Thymus (tissue), 14 donors: ENCODE measurements around the gene MAGEB16. TPM values are rescaled to one million over a fixed set of nuclear protein-coding genes. Genes with fewer than 3 reads are reported as not detected.

ENCODE experiments used
- DNase-seq, 9 donors: peaks; one replicate each; pipeline ENCODE4 v3.0.0-alpha.2; 2013; ENCODE audit warnings: low spot score in 9 of 9, low read depth in 6 of 9, missing footprints in 1 of 9
- H3K27ac ChIP-seq, 2 donors: one replicate each; pipeline ENCODE4 v1.5.1; 2013; ENCODE audit warnings: control low read depth in 1 of 2, low read depth in 1 of 2, low read length in 1 of 2, mild to moderate bottlenecking in 1 of 2, moderate library complexity in 1 of 2
- H3K27me3 ChIP-seq, 2 donors: one replicate each; pipeline ENCODE4 v1.5.1; 2013; ENCODE audit warnings: low read length in 1 of 2; ENCODE audit not compliant: control insufficient read depth in 2 of 2, insufficient read depth in 1 of 2
- H3K36me3 ChIP-seq, 2 donors: one replicate each; pipeline ENCODE4 v1.5.1; 2013; ENCODE audit warnings: low read length in 1 of 2, mild to moderate bottlenecking in 1 of 2, moderate library complexity in 1 of 2; ENCODE audit not compliant: control insufficient read depth in 2 of 2, insufficient read depth in 2 of 2
- H3K4me1 ChIP-seq, 2 donors: one replicate each; pipeline ENCODE4 v1.5.1; 2013; ENCODE audit warnings: low read length in 2 of 2; ENCODE audit not compliant: control insufficient read depth in 2 of 2, insufficient read depth in 2 of 2
- H3K4me3 ChIP-seq, 2 donors: one replicate each; pipeline ENCODE4 v1.5.1; 2013; ENCODE audit warnings: low read length in 2 of 2, control low read depth in 1 of 2, mild to moderate bottlenecking in 1 of 2
- H3K9me3 ChIP-seq, 2 donors: one replicate each; pipeline ENCODE4 v1.5.1; 2013; ENCODE audit warnings: low read length in 1 of 2, mild to moderate bottlenecking in 1 of 2; ENCODE audit not compliant: control insufficient read depth in 2 of 2, insufficient read depth in 1 of 2
- WGBS: extraction: QIAGEN DNeasy Blood & Tissue Kit; methylation state at CpG from one replicate; pipeline ENCODE4 v1.1.7; 2013; 5-methylcytosine and 5-hydroxymethylcytosine counted together
- long read RNA-seq, 10 donors: transcript quantifications; one replicate each; lab custom pipeline, GENCODE V29; 2026
- polyA plus RNA-seq: library from polyadenylated mRNA; stranded (reverse); fragments of 200-250 nt; gene quantifications from one replicate; pipeline ENCODE4 v1.2.3, GENCODE V29; 2013
- total RNA-seq: library from RNA; stranded (reverse); fragments of 120-200 nt; gene quantifications from one replicate; pipeline ENCODE4 v1.2.4, GENCODE V29; 2013
- donor health status: healthy.

The MAGEB16 gene
- total RNA-seq (not detected), polyA plus RNA-seq (not detected)
- long read RNA-seq, donor 1 = 0 reads
- long read RNA-seq, donor 2 = 0 reads
- long read RNA-seq, donor 3 = 0 reads
- long read RNA-seq, donor 4 = 0 reads
- long read RNA-seq, donor 5 = 0 reads
- long read RNA-seq, donor 6 = 0 reads
- long read RNA-seq, donor 7 = 0 reads
- long read RNA-seq, donor 8 = 0 reads
- long read RNA-seq, donor 9 = 0 reads
- long read RNA-seq, donor 10 = 0 reads

- no peak within 1 kb of the TSS for H3K27ac ChIP-seq
- WGBS = 97% methylated on average over 15 of the region's 15 CpGs
- H3K4me3 ChIP-seq = no peak within 1 kb of the TSS
- H3K9me3 ChIP-seq = no peaks in the 10 kb centered on the region
- DNase-seq = no peak
- no peaks in the 10 kb centered on the region for H3K36me3 ChIP-seq
- no peaks in the 10 kb centered on the region for H3K4me1 ChIP-seq
- H3K27me3 ChIP-seq = no peaks in the 10 kb centered on the region
These were observed at the start of gene MAGEB16 for GRCh38 chrX:35798042-35798441. TSS of gene MAGEB16 (plus strand) at chrX:35798342. CDS start at chrX:35802197, 3,855 bp downstream.

DNA sequence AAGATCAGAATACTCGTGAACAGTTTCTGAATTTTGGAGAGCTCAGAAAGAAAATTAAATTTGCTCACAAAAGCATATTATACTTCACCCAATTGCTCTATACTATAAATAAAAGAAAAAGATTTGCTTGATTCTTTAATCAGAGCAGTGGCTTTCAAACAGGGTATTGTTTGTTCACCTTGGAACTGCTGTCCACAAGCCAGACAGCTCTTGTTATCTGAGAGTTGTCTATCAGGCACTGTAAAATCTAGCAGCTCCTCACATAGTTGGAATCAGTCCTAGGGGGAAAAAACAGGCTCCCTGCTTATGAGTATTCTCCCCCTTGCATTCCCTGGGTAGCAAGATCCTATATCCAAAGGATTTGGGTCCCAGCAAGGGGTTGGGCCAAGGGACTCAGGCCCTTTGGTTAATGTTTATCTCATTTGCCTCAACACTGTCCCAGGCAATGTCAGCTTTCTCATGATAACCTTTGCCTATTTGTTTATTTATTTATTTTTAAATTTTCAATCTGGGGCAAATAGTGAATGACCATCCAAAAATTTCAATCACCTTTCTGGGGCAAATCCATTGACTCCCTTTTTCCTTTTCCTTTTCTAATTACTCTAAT, 24.1 kb upstream of the MAGEB16 start:
- 91% methylated on average over 1 of the region's 1 CpG for WGBS
- no peak for DNase-seq
- Histone ChIP-seq H3K27me3 (no peaks in the 10 kb centered on the region), H3K4me1 (no peaks in the 10 kb centered on the region), H3K27ac (no peak overlapping the region), H3K36me3 (no peaks in the 10 kb centered on the region), H3K9me3 (no peaks in the 10 kb centered on the region), H3K4me3 (no peak overlapping the region)

DNA sequence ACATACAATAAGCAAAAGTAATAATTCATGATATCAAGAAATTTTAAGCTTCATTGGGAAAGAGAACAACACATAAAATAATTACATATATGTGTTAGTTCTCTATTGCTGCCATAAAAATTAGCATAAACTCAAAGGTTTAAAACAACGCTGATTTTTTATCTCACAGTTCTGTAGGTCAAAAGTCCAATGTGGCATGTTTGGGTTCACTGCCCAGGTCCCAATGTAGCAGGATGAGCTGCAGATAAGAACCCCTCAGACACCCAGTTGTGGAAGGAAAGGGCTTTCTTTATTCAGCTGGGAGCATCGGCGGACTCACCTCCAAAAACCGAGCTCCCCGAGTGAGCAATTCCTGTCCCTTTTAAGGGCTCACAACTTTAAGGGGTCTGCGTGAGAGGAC, 13.1 kb upstream of the MAGEB16 start:
- Histone ChIP-seq H3K27me3 (no peaks in the 10 kb centered on the region), H3K9me3 (no peaks in the 10 kb centered on the region), H3K4me1 (no peaks in the 10 kb centered on the region), H3K36me3 (no peaks in the 10 kb centered on the region), H3K27ac (no peak overlapping the region), H3K4me3 (no peak overlapping the region)
- 92% methylated on average over 6 of the region's 6 CpGs for WGBS
- no peak for DNase-seq

GRCh38 chrX:35786271-35786670, 11.9 kb upstream of the MAGEB16 start:
- Histone ChIP-seq H3K9me3 (no peaks in the 10 kb centered on the region), H3K27me3 (no peaks in the 10 kb centered on the region), H3K36me3 (no peaks in the 10 kb centered on the region), H3K4me1 (no peaks in the 10 kb centered on the region), H3K27ac (no peak overlapping the region), H3K4me3 (no peak overlapping the region)
- no peak for DNase-seq
- WGBS = 86% methylated on average over 2 of the region's 2 CpGs

DNA sequence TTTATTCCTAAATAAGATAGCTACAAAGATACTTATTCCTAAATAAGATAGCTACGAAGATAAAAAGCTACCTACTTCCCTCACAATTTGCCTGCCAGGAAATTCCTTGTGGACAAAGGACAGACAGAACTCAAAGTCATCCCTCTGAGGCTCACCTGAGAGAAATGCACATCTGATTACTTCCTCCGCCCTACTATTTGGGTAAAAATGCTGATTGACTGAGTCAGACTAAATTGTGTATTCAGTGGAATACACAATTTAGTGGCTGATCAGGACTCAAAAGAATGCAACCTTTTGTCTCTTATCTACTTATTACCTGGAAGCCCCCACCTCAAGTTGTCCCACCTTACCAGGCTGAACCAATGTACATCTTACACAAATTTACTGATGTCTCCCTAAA, 10.3 kb upstream of the MAGEB16 start:
- DNase-seq = no peak
- no peaks in the 10 kb centered on the region for H3K27me3 ChIP-seq
- H3K36me3 ChIP-seq = no peaks in the 10 kb centered on the region
- no peak overlapping the region for H3K4me3 ChIP-seq
- H3K9me3 ChIP-seq = no peaks in the 10 kb centered on the region
- H3K27ac ChIP-seq = no peak overlapping the region
- WGBS = 93% methylated on average over 2 of the region's 2 CpGs
- H3K4me1 ChIP-seq = no peaks in the 10 kb centered on the region

GRCh38 chrX:35800474-35800873, 2.3 kb downstream of the MAGEB16 start:
- Histone ChIP-seq H3K27me3 (no peaks in the 10 kb centered on the region), H3K9me3 (no peaks in the 10 kb centered on the region), H3K36me3 (no peaks in the 10 kb centered on the region), H3K4me3 (no peak overlapping the region), H3K27ac (no peak overlapping the region), H3K4me1 (no peaks in the 10 kb centered on the region)
- WGBS = 66% methylated on average over 5 of the region's 5 CpGs
- no peak for DNase-seq

DNA sequence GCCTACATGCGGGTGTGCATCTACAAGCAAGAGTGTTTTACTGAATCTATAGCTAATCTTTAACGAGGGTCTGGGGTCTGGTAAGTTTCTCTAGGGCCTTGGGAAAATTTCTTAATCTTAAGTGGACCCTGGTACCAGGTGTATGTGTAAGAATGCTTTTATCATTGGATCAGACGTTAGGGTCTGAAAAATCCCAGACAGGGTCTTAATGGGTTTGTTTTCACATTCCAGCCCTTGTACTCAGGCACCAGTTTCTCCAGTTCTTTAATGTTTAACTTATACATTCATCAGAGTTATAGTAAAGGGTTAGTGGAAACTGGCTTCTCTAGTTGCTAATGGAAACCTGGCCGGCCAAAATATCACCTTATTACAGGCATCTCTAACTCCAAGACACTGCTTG, 11.6 kb downstream of the MAGEB16 start:
- Histone ChIP-seq H3K27me3 (no peaks in the 10 kb centered on the region), H3K4me1 (no peaks in the 10 kb centered on the region), H3K9me3 (no peaks in the 10 kb centered on the region), H3K4me3 (no peak overlapping the region), H3K27ac (no peak overlapping the region), H3K36me3 (no peaks in the 10 kb centered on the region)
- no peak for DNase-seq
- WGBS = 73% methylated on average over 4 of the region's 4 CpGs

- WGBS = 96% methylated on average over 4 of the region's 4 CpGs
- H3K36me3 ChIP-seq = no peaks in the 10 kb centered on the region
- no peak for DNase-seq
- no peak overlapping the region for H3K4me3 ChIP-seq
- no peak overlapping the region for H3K27ac ChIP-seq
- no peaks in the 10 kb centered on the region for H3K9me3 ChIP-seq
- H3K27me3 ChIP-seq = no peaks in the 10 kb centered on the region
- H3K4me1 ChIP-seq = no peaks in the 10 kb centered on the region
These were observed 21.1 kb downstream of the MAGEB16 start for GRCh38 chrX:35819241-35819640.

DNA sequence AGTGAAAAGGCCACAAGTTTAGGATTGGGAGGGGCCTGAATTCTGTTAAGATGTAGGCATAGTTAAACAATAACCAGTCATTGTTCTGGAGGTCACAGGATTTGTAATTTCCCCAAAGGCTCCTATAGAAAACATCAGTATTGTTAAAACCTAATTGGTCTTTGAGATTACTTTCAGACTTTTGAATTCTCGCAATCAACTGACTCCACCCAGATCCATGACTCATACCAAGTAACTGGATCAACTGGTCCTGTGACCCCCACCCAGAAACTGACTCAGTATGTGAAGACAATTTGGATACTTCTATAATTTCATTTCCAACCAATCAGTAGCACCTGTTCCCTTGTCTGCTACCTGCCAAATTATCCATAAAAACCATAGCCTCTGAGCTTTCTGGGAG, 28.4 kb downstream of the MAGEB16 start:
- no peak for DNase-seq
- no peaks in the 10 kb centered on the region for H3K36me3 ChIP-seq
- WGBS = 88% methylated on average over 1 of the region's 1 CpG
- no peaks in the 10 kb centered on the region for H3K4me1 ChIP-seq
- no peak overlapping the region for H3K4me3 ChIP-seq
- no peak overlapping the region for H3K27ac ChIP-seq
- no peaks in the 10 kb centered on the region for H3K9me3 ChIP-seq
- no peaks in the 10 kb centered on the region for H3K27me3 ChIP-seq
